Measurements from ENCODE around the gene PTPRN2.
"Not testable (repeated sequence)": the region's sequence is repeated elsewhere in the genome, so short reads cannot be mapped to it uniquely, and the experiment has no call there.

The PTPRN2 gene

GRCh38 chr7:157847756-157848487, 739.7 kb downstream of the PTPRN2 start:
- DNase-seq, result not testable (repeated sequence)

GRCh38 chr7:157846746-157847145, 740.9 kb downstream of the PTPRN2 start:
- DNase-seq, result not testable (repeated sequence)

DNA sequence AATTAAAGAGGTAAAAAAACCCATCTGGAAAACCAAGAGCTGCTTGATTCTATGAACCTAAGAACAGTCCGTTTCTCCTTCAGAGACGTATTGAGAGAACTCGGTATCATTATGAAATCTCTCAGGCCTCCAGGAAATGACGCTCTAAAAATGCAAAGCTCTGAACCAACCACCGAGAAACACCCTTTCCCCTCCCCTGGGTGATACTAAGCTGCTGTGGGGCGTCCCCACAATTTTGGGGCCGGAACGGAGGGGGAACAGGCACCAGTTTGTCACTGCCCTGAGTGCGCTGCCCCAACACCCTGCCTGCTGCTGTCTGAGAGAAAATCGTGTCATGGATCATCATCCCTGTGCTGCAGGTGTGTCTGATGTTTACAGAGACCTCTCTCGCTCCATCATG, 741.4 kb downstream of the PTPRN2 start:
- no peak for DNase-seq

GRCh38 chr7:157845203-157845835, 742.3 kb downstream of the PTPRN2 start:
- no peak for DNase-seq

- no peak for DNase-seq
Measured at GRCh38 chr7:157844611-157845010, 743.0 kb downstream of the PTPRN2 start.

GRCh38 chr7:157844141-157844540, 743.5 kb downstream of the PTPRN2 start:
- DNase-seq, result no peak

DNA sequence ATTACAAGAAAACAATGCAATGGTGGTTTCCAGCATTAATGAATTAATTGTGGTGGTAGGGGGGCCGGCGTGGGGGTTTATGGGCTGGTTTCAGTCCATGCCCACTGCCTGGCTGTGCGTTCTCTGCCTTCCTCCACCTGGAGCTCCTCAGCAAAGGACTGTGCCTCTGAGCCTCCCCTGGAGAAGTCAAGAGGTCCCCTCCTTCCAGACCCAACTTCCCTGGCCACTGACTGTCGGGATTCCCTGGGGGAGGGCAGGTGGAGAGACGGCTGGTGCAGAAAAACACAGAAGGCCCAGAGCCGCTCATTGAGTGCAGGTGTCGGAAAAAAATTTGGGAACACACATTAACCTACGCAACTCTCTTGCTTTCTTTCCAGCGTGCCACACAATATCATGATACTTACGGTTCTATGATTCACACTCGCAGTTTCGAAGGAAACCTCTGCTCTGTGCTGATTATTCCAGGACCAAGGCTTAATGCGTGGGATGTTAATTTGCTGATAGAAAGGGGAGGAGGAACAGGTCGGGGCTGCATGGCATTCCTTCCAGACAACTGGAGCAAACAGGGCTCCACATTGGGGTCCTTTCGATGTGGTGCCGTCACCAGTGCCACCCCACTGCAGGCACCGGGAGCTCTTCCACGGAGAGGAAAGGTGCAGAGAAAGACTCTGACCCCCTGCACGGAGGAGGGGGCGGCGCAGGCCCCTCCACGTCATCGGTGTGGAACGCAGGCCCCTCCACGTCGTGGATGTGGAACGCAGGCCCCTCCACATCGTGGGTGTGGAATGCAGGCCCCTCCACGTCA, 744.1 kb downstream of the PTPRN2 start:
- DNase-seq, result no peak

DNA sequence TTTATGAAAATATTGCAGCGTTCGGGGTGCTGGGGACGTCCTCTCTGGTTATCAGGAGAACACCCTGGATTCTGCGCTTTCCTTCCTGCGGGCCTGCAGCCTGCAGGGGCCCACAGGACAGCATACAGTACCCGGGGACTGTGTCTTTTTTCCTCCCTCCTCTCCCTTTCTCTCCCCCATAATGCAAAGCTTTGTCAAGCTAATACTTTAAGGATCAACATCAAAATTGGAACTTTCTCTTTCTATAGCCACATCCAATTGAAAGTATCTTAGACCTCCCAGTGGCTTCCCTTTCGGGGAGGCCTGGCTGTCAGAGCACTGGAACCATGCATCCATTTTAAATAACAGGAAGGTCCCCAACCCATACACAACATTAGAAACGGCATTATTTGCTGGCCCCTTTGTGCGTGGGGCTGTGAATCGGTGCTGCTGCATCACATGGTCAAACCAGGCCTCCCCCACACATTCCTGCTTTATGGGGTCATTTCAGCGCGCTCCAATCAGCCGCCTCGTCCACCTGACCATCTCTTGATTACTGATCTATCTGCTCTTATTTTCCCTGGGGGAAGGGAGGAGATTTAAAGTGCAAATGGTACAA, 745.8 kb downstream of the PTPRN2 start:
- DNase-seq, result no peak

DNA sequence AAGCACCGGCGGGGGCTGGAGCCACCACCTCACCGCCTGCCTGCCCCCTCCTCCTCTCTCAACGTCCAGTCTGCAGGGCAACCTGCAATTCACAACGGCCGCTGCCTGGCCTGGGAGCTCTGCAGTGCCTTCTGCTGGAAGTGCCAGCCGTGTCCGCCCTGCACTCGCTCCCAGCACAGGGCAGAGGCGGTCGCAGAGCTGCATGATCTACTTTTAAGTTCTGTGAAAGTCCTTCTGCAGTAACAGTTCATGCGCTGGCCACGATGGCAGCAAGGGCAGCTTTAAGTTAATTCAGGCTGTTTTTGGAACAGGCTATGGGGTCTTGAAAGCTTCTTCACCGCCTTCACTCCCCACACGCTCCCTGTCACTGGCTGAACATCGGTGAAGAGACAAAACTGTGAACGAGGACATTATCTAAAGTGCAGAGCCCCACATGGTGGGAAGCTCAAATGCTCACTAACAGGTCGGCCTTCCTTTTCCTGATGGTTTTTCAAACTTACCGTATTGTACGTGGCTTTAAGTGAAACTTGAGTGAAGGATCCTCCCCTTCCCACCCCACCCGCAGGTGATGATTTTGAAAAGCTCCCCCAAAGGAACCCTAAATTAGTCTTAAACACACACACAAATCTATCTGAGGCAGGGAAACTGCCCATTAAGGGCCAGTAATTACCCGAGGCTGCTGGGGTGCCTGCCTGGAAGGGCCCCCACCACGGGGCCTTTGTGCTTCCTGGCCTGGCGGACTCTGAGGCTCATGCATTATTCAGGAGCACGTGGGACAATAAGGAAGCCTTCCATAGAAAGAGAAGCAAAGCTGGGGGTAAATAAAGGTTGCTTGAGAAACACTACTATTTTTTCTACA, 746.5 kb downstream of the PTPRN2 start:
- DNase-seq, result no peak

- no peak for DNase-seq
Measured at GRCh38 chr7:157840174-157840913, 747.3 kb downstream of the PTPRN2 start.

DNA sequence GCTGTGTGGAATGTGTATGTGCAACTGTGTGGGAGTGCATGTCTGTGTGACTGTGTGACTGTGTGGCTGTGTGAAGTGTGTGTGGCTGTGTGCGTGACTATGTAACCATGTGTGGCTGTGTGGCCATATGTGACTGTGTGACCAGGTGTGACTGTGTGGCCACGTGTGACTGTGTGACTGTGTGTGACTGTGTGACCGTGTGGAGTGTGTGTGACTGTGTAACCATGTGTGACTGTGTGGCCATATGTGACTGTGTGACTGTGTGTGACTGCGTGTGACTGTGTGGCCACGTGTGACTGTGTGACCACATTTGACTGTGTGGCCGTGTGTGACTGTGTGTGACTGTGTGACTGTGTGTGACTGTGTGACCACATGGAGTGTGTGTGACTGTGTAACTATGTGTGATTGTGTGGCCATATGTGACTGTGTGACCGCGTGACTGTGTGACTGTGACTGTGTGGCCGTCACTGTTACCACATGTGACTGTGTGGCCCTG, 747.9 kb downstream of the PTPRN2 start:
- DNase-seq, result no peak

DNA sequence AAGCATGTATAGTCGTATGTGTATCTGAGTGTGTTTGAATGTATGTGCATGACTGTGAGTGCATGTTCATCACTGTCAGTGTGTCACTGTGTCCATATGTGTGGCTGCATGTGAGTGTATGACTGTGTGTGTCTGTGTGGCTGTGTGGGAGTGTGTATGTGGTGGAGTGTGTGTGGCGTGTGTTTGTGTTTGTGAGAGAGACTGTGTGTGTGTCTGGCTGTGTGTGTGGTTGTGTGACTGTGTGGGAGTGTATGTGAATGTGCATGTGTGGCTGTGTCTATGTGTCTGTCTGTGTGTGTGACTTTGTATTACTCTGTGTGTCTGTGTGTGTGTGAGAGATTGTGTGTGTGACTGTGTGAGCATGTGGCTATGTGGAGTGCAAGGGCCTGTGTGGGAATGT, 748.4 kb downstream of the PTPRN2 start:
- DNase-seq, result no peak

GRCh38 chr7:157837561-157837960, 750.1 kb downstream of the PTPRN2 start:
- no peak for DNase-seq

DNA sequence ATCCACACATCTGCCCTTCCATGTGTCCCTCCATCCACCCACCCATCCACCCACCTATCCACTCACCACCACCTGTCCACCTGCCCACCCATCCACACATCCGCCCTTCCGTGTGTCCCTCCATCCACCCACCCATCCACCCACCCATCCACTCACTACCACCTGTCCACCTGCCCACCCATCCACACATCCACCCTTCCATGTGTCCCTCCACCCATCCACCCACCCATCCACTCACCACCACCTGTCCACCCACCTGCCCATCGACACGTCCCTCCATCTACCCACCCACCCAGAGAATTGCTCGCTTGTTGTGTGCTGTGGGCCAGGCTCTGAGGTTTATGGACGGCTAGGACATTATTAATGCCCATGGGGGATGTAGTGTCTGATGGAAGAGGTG, 750.6 kb downstream of the PTPRN2 start:
- no peak for DNase-seq

DNA sequence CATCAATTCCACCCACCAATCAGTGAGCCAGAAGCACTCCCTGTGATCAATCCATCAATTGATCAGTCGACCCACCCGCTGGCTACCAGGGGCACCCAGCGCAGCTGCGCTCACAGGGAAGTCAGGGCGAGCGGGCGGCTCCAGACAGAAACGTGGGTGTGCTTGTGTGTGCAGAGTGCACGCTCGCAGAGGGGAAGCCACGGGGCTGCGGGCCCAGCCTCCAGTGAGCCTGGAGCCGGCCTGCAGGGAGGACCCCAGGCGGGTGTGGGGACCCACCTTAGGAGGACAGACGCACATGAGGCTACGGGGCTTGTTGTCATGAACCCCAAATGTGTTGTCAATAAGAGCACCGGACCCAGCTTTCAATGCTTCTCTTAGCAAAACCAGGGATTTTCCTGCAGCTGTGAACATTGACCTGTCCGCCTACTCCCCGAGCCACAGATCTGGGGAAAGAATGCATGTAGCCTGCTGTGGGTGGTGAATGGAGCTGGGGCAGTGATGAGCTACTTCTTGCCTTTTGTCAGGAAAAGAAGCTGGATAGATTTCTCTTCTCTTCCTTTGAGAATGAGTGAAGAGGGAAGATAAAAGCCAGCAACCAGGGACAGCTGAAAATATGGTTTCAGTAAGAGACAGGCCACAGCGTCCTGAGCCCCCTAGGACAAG, 753.0 kb downstream of the PTPRN2 start:
- DNase-seq, result no peak

GRCh38 chr7:157832866-157833607, 754.6 kb downstream of the PTPRN2 start:
- no peak for DNase-seq

DNA sequence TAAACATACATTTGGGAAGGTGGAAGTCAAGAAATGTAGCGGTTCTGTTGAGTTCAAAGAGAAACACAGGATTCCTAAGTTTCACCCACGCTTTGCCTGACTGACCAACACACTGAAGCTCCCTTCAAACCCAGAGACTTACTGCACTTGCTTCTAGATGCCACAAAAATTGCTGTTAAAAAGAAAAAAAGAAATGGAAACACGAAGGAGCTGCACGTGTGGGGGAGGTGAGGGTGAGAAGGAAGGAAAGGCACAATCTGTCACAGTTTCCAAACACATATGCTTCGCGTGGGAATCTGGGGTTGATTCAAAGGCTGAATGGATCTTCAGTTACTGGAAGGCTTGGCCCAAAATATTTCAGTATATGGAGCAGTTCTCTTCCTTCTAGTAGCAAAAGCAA, 755.2 kb downstream of the PTPRN2 start:
- DNase-seq, result no peak

DNA sequence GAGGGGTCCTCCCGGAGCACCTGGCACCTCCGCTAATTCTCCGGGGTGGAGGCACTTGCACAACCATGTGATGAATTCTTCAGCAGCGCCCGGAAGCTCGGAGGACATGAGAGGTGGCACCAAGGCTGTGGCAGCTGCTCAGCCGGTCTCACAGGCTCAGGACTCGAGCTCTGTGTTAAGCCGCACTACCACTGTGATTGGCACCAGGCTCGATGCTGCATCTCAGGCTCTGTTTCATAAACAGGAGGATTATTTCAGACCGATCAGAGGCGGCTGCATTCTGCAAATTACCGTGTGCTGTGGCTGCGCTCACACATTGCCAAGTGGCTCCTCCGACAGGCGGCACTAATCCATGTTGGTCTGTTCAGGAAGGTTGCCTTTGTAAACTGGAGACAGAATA, 755.6 kb downstream of the PTPRN2 start:
- no peak for DNase-seq

DNA sequence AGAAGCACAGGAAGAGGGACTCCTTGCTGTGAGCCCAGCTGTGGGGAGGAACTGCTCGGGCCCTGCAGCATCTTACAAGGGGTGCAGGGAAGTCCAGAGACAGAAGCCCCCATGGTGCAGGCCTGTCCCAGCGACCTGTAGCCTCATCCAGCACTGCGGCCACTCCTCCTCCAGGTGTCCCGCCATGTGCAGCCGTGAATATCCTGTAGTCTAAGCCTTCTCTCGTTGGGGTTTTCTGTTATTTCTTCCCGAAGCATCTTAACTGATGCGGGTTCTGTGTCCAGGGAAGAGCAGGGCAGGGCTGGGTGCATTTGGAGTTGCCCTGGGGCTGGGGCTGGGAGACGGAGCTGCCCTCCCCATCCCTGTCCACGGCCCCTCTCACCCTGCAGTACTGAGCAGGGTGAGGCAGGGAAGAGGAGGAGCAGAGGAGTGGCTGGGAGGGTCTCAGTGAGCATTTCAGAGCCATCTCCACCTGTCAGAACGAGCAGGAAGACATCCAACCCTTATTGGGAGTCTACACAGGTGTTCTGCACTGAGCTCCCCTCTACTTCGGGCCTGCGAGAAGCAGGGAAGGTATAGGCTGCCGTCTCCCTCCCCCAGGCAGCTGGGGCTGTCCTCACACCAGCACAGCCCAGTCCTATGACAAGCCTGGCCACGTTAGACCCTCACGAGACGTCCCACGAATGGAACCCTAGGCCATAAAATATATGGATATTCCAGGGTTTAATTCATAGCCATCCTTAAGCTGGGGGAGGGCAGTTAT, 756.3 kb downstream of the PTPRN2 start:
- DNase-seq, result no peak
